ENCODE measurements around the gene CAMK1D.
A peak's percentile ranks its signal among the peaks of the same experiment; 100 is the strongest.
"Not testable (repeated sequence)": the region's sequence is repeated elsewhere in the genome, so short reads cannot be mapped to it uniquely, and the experiment has no call there.

CAMK1D gene

DNA sequence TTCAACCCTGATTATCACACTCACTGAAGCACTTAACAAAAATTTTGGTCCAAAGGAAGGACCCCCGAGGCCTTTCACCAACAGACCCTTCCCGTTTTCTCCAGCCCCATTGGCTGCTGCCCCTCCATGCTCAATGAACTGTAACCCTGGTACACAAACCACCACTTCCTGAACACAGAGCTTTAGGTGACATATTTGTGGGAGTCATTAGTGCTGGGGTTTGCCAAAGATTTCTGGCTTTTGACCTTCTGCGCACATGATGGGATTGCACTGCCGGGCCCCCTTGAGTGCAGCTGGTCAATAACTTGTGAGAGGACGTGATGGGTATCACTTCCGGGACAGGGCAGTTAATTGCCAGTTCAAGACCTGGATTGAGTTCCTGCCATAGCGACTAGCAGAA, 9.0 kb upstream of the CAMK1D start:
- DNase-seq (ENCODE audit: low read depth in 3 of 3): no peak

DNA sequence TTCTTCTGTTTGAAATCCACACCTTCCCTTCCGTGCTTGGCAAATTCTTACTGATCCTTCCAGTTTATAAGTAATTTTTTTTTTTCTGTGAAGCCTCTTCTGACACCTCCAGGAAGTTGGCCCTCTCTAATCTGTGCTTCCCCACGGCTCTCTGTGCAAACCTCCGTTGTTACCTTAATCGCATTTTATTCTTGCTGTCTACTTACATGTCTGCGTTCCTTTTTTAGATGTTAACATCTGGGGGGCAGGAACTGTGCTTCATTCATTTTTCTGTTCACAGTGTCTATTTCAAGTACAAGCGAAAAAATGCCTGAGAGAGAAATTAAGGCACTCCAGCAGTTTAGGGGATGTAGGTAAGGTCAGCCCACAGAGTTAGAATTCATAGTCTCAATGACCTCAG, 8.4 kb upstream of the CAMK1D start:
- DNase-seq (ENCODE audit: low read depth in 3 of 3): no peak

DNA sequence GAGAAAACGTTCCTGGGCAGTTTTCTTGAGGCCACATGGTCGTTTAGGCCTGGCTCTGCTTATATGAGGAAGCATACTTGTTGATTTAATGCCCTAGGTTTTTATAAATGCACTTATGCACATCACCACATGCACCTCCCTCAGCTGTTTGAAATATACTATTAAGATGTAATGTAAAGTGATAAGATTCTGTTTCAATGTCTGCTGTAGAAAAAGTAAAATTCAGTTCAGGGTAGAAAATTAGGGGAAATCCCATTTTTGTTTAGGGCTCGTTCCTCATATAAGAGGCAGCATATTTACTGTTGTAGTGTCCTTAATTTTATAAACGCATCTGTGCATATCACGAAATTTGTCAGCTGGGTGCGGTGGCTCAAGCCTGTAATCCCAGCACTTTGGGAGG, 7.8 kb upstream of the CAMK1D start:
- no peak for DNase-seq (ENCODE audit: low read depth in 3 of 3)

- no peak for DNase-seq (ENCODE audit: low read depth in 3 of 3)
Measured at GRCh38 chr10:12344375-12345110, 4.8 kb upstream of the CAMK1D start.

DNA sequence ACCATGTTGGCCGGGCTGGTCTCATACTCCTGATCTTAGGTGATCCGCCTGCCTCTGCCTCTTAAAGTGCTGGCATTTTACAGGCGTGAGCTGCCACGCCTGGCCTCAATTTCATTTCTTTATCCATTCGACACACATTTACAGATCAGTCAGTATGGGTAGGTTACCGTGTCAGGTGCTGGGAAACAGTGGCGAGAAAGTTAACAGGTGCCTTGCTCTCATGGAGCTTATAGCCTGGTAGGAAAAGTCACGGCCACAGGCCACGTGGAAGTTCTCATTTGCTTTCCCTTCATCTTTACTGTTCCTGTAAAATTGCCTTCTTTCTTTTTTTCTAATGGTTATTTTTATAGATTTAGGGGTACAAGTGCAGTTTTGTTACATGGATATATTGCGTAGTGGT, 2.6 kb upstream of the CAMK1D start:
- DNase-seq (ENCODE audit: low read depth in 3 of 3): no peak

DNA sequence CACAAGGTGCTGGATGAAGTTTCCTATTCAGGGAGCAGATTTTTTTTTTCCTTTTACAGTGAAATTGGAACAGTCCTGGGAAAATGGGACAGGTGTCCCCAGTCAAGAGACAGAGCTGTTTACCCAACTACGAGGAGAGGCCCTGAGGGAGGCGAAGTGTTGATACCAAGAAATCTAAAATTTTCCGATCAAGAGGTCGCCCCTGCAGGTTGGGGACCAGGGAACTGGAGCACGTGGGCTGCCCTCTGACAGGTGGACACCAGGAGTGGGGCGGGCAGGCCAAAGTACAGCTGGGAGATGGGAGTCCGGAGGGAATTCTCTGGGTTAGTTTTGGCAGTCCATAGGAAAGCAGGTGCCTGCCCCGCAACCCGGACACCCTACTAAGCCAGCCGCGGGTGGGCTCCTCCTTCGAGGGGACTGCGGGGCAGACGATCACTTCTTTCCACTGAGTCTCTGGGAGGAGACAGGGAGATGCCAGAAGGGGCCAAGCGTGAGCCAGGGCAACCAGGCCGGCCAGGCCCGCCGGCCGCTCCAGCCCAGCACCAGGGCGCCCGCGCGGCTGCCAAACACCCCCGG, 965 bp upstream of the CAMK1D start:
- no peak for DNase-seq (ENCODE audit: low read depth in 3 of 3)

DNA sequence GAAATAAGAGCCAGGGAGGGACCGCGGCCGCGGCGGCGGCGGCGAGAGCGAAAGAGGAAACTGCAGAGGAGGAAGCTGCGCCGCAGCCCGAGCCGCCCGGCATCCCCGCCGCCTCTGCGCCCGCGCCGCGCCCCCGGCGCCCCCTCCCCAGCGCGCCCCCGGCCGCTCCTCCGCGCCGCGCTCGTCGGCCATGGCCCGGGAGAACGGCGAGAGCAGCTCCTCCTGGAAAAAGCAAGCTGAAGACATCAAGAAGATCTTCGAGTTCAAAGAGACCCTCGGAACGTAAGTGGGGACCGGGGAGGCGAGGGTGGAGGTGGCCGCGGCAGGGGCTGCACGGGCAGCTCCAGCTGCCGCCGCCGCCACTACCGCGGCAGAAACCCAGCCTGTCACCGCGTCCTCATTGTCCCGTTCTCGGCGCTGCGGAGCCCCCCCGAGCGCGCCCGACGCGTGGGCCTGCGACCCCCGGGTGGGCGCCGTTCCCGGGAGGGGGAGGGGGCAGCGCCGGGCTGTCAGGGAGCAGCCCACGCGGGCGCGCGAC, 351 bp downstream of the CAMK1D start:
- DNase-seq (ENCODE audit: low read depth in 3 of 3): peak in 1 of 3 experiments; percentile 5

GRCh38 chr10:12350167-12350872, 973 bp downstream of the CAMK1D start:
- DNase-seq (ENCODE audit: low read depth in 3 of 3): peak in 1 of 3 experiments; percentile 23

DNA sequence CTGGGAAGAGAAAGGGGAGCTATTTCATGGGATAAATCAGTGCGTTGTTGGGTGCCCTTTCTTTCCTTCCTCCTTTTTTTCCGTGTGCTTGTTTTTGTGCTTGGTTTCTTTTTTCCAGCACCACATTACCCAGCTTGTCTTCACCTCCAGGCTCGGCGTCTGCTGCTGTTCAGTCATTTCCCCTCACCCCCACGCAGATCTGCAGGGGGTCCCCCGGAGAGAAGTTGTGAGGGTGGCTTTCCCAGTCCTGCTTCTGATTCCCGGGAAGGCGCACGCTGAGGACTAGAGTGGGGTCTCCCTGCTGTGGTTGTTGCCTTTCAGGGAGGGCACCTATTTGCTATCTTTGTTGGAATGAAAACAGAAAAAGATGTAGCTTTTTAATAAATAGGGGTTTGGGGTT, 1.6 kb downstream of the CAMK1D start:
- no peak for DNase-seq (ENCODE audit: low read depth in 3 of 3)

- DNase-seq (ENCODE audit: low read depth in 3 of 3): no peak
Measured at GRCh38 chr10:12351447-12351846, 2.1 kb downstream of the CAMK1D start.

DNA sequence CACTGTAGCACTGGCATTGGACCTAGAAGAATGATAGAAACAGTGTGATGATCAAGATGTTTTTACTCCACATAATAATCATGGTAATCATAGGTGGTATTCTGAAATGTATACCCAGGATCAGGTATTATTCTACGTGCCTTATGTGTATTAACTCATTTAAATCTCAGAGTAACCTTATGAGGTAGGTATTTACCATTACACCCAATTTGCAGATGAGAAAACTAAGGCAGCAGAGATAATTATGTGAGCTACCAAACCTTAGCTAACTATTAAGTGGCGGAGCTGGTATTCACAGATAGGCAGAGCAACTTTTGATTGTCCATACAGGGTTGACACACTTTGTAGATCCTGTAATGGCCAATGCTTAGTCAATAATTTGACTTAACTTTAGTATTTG, 2.5 kb downstream of the CAMK1D start:
- DNase-seq (ENCODE audit: low read depth in 3 of 3): no peak

- DNase-seq (ENCODE audit: low read depth in 3 of 3): no peak
Measured at GRCh38 chr10:12353399-12354242, 4.3 kb downstream of the CAMK1D start.

DNA sequence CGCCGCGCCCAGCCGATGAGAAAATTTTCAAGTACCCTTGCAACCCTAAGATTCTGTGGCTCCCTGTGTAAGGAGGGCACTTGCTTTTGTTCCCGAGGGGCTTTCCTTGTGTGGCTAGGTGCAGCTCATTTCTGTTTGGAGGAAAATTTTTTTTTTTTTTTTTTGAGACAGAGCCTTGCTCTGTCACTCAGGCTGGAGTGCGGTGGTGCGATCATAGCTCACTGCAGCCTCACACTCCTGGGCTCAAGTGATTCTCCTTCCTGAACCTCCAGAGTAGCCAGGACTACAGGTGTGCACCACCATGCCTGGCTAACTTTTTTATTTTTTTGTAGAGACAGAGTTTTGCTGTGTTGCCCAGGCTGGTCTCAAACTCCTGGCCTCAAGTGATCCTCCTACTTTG, 5.3 kb downstream of the CAMK1D start:
- DNase-seq (ENCODE audit: low read depth in 3 of 3): not testable (repeated sequence)

GRCh38 chr10:12355384-12355783, 6.0 kb downstream of the CAMK1D start:
- no peak for DNase-seq (ENCODE audit: low read depth in 3 of 3)

GRCh38 chr10:12357525-12358151, 8.3 kb downstream of the CAMK1D start:
- DNase-seq (ENCODE audit: low read depth in 3 of 3): no peak

GRCh38 chr10:12358863-12359564, 9.7 kb downstream of the CAMK1D start:
- DNase-seq (ENCODE audit: low read depth in 3 of 3): no peak

DNA sequence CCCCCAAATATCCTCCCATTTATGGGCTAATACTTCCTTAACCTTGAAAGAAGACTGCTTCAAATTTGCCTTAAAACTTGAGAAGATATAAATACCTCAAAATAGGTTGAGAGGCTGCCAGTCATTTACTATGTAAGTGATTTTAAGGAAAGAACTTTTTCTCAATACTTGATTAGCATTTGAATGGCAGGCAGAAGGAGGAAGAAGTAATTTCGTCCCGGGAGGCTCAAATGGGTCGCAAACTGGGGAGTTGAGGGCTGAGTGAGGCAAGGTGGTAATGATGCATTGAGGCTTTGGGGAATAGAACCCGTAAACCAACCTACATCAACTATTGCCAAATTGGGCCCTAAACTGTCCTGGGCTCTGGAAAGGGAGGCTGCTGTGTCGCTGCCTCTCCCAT, 11.1 kb downstream of the CAMK1D start:
- DNase-seq (ENCODE audit: low read depth in 3 of 3): no peak

- not testable (repeated sequence) for DNase-seq (ENCODE audit: low read depth in 3 of 3)
Measured at GRCh38 chr10:12361115-12361514, 11.8 kb downstream of the CAMK1D start.

DNA sequence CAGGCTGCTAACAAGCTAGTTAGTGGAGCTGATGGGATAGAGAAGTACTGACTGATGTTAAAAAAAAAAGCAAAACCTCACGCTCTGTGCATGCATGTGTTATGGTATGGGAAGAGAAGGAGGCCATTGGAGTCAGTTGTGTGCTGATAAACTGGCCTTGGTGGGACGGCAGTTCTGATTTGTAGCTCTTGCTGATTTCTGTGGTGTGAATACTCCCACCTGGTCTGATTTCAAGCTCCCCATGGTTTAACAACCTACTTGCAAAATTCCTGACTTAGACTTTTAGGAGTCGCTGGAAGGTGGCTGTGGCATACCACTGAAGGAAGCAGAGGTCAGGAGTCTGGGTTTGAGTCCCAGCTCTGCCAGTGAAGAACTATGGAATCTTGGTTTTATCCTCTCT, 15.2 kb downstream of the CAMK1D start:
- no peak for DNase-seq (ENCODE audit: low read depth in 3 of 3)

DNA sequence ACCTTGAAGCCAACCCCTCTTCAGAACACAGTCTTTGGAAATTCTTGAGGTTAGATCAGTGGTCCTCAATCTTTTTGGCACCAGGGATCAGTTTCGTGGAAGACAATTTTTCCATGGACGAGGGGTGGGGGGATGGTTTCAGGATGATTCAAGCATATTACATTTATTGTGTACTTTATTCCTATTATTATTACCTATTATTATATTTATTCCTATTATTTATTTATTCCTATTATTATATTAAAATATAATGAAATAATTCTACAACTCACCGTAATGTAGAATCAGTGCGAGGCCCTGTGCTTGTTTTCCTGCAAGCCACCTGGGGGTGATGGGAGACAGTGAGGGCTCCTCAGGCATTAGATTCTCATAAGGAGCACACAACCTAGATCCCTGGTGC, 17.9 kb downstream of the CAMK1D start:
- DNase-seq (ENCODE audit: low read depth in 3 of 3): no peak

- DNase-seq (ENCODE audit: low read depth in 3 of 3): no peak
Measured at GRCh38 chr10:12369982-12370381, 20.6 kb downstream of the CAMK1D start.

Data from stimulated activated CD4-positive, alpha-beta T cell treated with anti-CD3 and anti-CD28 coated beads, TNF-alpha, amount 100 ng/mL, for 4 hours (primary cell).